ENCODE results near the gene SUPT3H. TPM values are rescaled to one million over a fixed set of nuclear protein-coding genes. Genes with fewer than 3 reads are reported as not detected.

The SUPT3H gene
- polyA plus RNA-seq, 3 donors = 2.4 to 3.5 (median 2.5) TPM

DNA sequence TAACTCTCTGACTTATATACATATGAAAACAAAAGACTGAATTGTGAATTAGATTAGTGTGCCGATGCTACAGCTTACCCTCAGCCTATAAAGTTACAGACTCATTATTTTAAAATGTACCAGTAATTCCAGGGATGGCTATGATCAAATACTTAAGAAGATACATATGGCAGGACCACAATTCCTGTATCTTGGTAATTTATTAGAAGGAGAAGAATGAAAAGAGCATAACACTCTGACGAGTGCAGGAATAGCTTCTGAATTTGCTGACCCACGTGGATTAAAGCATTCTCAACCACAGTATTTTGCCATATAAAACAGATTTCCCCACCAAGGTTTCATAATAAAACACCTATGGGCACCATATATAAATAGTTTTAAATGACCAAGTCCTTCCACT is 418.1 kb downstream of the SUPT3H start:
- no peaks in the 10 kb centered on the region for H4K20me1 ChIP-seq (ENCODE audit: insufficient read depth, low read length)
- Mint-ChIP-seq H3K27me3 (ENCODE audit: low read depth in 3 of 3) (peaks cover 0 to 1% (median 0%) of the 10 kb centered on the region in 3 donors), H3K9me3 (peaks cover 3 to 17% (median 11%) of the 10 kb centered on the region in 7 donors), H3K4me1 (no peaks in the 10 kb centered on the region), H3K27ac (no peak overlapping the region), H3K4me3 (no peak overlapping the region), H3K36me3 (no peaks in the 10 kb centered on the region)
- TF ChIP-seq, protein P1, sequence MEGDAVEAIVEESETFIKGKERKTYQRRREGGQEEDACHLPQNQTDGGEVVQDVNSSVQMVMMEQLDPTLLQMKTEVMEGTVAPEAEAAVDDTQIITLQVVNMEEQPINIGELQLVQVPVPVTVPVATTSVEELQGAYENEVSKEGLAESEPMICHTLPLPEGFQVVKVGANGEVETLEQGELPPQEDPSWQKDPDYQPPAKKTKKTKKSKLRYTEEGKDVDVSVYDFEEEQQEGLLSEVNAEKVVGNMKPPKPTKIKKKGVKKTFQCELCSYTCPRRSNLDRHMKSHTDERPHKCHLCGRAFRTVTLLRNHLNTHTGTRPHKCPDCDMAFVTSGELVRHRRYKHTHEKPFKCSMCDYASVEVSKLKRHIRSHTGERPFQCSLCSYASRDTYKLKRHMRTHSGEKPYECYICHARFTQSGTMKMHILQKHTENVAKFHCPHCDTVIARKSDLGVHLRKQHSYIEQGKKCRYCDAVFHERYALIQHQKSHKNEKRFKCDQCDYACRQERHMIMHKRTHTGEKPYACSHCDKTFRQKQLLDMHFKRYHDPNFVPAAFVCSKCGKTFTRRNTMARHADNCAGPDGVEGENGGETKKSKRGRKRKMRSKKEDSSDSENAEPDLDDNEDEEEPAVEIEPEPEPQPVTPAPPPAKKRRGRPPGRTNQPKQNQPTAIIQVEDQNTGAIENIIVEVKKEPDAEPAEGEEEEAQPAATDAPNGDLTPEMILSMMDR (IDR thresholded peaks at IDR 0.05) = no peak
- WGBS (ENCODE audit: insufficient coverage) = no CpG with 5 or more reads among the region's 3 CpGs
- no peaks in the 10 kb centered on the region for H3K27me3 ChIP-seq (ENCODE audit: control insufficient read depth in 2 of 2, insufficient read depth in 2 of 2, low read length in 2 of 2)
- no peaks in the 10 kb centered on the region for H3K79me2 ChIP-seq (ENCODE audit: insufficient read depth, low read length)
- H3K4me1 ChIP-seq (ENCODE audit: control insufficient read depth in 1 of 2, insufficient read depth in 2 of 2, low read length in 2 of 2) = no peaks in the 10 kb centered on the region
- H3K4me2 ChIP-seq (replicated peaks; ENCODE audit: extremely low read depth, low read length, poor library complexity, severe bottlenecking) = no peak overlapping the region
- H2AFZ ChIP-seq (ENCODE audit: insufficient read depth, low read depth, low read length, poor library complexity, severe bottlenecking) = no peak overlapping the region
- no peak for DNase-seq
- intact Hi-C loops (cut with micrococcal nuclease) = no loop called here
- H3K4me3 ChIP-seq (replicated peaks in 1 of 3; ENCODE audit: low read depth in 2 of 3, low read length in 3 of 3) = no peak overlapping the region
- no peak overlapping the region for H3K9ac ChIP-seq (ENCODE audit: insufficient read depth, low read length, poor library complexity, severe bottlenecking)
- H3K9me3 ChIP-seq (replicated peaks in 1 of 2; ENCODE audit: control insufficient read depth in 1 of 2, insufficient read depth in 1 of 2, low read length in 2 of 2) = peaks cover 5 to 13% of the 10 kb centered on the region in 2 donors
- no peaks in the 10 kb centered on the region for H3K36me3 ChIP-seq (replicated peaks in 1 of 2; ENCODE audit: control insufficient read depth in 1 of 2, insufficient read depth in 2 of 2, low read length in 2 of 2)
- no peak overlapping the region for H3K27ac ChIP-seq (ENCODE audit: low read depth in 1 of 2, low read length in 2 of 2)

GRCh38 chr6:44957156-44957555 is 420.6 kb downstream of the SUPT3H start:
- no peaks in the 10 kb centered on the region for H4K20me1 ChIP-seq (ENCODE audit: insufficient read depth, low read length)
- peaks cover 3 to 15% (median 11%) of the 10 kb centered on the region in 7 donors for H3K9me3 Mint-ChIP-seq
- H3K4me1 ChIP-seq (ENCODE audit: control insufficient read depth in 1 of 2, insufficient read depth in 2 of 2, low read length in 2 of 2) = no peaks in the 10 kb centered on the region
- H3K36me3 ChIP-seq (replicated peaks in 1 of 2; ENCODE audit: control insufficient read depth in 1 of 2, insufficient read depth in 2 of 2, low read length in 2 of 2) = no peaks in the 10 kb centered on the region
- H3K27me3 Mint-ChIP-seq (ENCODE audit: low read depth in 3 of 3) = no peaks in the 10 kb centered on the region
- no peak overlapping the region for H3K4me2 ChIP-seq (replicated peaks; ENCODE audit: extremely low read depth, low read length, poor library complexity, severe bottlenecking)
- no peak overlapping the region for H3K9ac ChIP-seq (ENCODE audit: insufficient read depth, low read length, poor library complexity, severe bottlenecking)
- no CpG with 5 or more reads among the region's 4 CpGs for WGBS (ENCODE audit: insufficient coverage)
- intact Hi-C loops (cut with micrococcal nuclease) = no loop called here
- H2AFZ ChIP-seq (ENCODE audit: insufficient read depth, low read depth, low read length, poor library complexity, severe bottlenecking) = no peak overlapping the region
- H3K36me3 Mint-ChIP-seq = no peaks in the 10 kb centered on the region
- H3K27ac ChIP-seq (ENCODE audit: low read depth in 1 of 2, low read length in 2 of 2) = no peak overlapping the region
- H3K27me3 ChIP-seq (ENCODE audit: control insufficient read depth in 2 of 2, insufficient read depth in 2 of 2, low read length in 2 of 2) = no peaks in the 10 kb centered on the region
- TF ChIP-seq, protein P1 (IDR thresholded peaks at IDR 0.05) = no peak
- no peak overlapping the region for H3K4me3 ChIP-seq (replicated peaks in 1 of 3; ENCODE audit: low read depth in 2 of 3, low read length in 3 of 3)
- H3K79me2 ChIP-seq (ENCODE audit: insufficient read depth, low read length) = no peaks in the 10 kb centered on the region
- peaks cover 5 to 13% of the 10 kb centered on the region in 2 donors for H3K9me3 ChIP-seq (replicated peaks in 1 of 2; ENCODE audit: control insufficient read depth in 1 of 2, insufficient read depth in 1 of 2, low read length in 2 of 2)
- H3K4me3 Mint-ChIP-seq = no peak overlapping the region
- H3K4me1 Mint-ChIP-seq = no peaks in the 10 kb centered on the region
- no peak for DNase-seq
- H3K27ac Mint-ChIP-seq = no peak overlapping the region
